H1 (cell line): ENCODE measurements around the gene SERTAD2. TPM values are rescaled to one million over a fixed set of nuclear protein-coding genes. Genes with fewer than 3 reads are reported as not detected.

Experiments
- CTCF ChIA-PET: fragments of 300-600 bp; sonication (Branson Sonifier 250); formaldehyde crosslinking; loops from one replicate; lab custom pipeline; 2021; ENCODE audit not compliant: partially characterized antibody; lab: Charles Lee
- POLR2A ChIA-PET: fragments of 300-600 bp; sonication (Branson Sonifier 250); formaldehyde crosslinking; loops from one replicate; lab custom pipeline; 2021; ENCODE audit warnings: inconsistent platforms; ENCODE audit not compliant: partially characterized antibody; lab: Charles Lee
- DNase-seq, 2 experiments: peaks; one replicate each; pipeline versions ENCODE4 v3.0.0 to v3.0.0-alpha.2; 2010 to 2022; ENCODE audit warnings: low spot score in 2 of 2, low read depth in 1 of 2, mixed read lengths in 1 of 2
- FAIRE-seq: peaks from 2 replicates; lab custom pipeline; 2011; peaks lifted over from hg19 to GRCh38; lab: Jason Lieb, UNC
- H2AFZ ChIP-seq: 2 replicates; pipeline ENCODE4 v1.8.1; 2012; ENCODE audit warnings: low read length, inconsistent platforms
- H2AK5ac ChIP-seq: 2 replicates; pipeline ENCODE4 v1.6.1; 2013; ENCODE audit warnings: low read depth, low read length
- H2BK120ac ChIP-seq: replicated peaks from 2 replicates; pipeline ENCODE3; 2013; ENCODE audit warnings: low read depth, low read length, inconsistent platforms
- H2BK12ac ChIP-seq: 2 replicates; pipeline ENCODE4 v1.6.1; 2013; ENCODE audit warnings: low read depth, low read length
- H2BK15ac ChIP-seq: 2 replicates; pipeline ENCODE4 v1.6.1; 2013; ENCODE audit warnings: low read length
- H2BK20ac ChIP-seq: 2 replicates; pipeline ENCODE4 v1.6.1; 2013; ENCODE audit warnings: low read length
- H2BK5ac ChIP-seq: 2 replicates; pipeline ENCODE4 v1.6.1; 2013; ENCODE audit warnings: low read depth, low read length
- H3K14ac ChIP-seq: 2 replicates; pipeline ENCODE4 v1.6.1; 2013; ENCODE audit warnings: inconsistent platforms; ENCODE audit not compliant: insufficient read length
- H3K18ac ChIP-seq: 2 replicates; pipeline ENCODE4 v1.6.1; 2013; ENCODE audit warnings: low read length; ENCODE audit errors: extremely low read depth
- H3K23ac ChIP-seq: 2 replicates; pipeline ENCODE4 v1.6.1; 2013; ENCODE audit warnings: inconsistent platforms; ENCODE audit not compliant: insufficient read length
- H3K23me2 ChIP-seq: 2 replicates; pipeline ENCODE4 v1.6.1; 2013; ENCODE audit warnings: low read depth, low read length
- H3K27ac ChIP-seq: 2 replicates; pipeline ENCODE4 v1.6.1; 2011; ENCODE audit warnings: low read depth, low read length, inconsistent platforms
- H3K27me3 ChIP-seq, 4 experiments: replicated peaks in 1 of 4; 1 replicate in 1 of 4; 2 replicates in 3 of 4; pipeline versions ENCODE4 v1.6.1 to v1.8.1; 2011 to 2013; ENCODE audit warnings: low read length in 3 of 4, mild to moderate bottlenecking in 3 of 4, inconsistent platforms in 2 of 4, mixed read lengths in 2 of 4, moderate library complexity in 1 of 4; ENCODE audit not compliant: control insufficient read depth in 3 of 4, insufficient read depth in 3 of 4; ENCODE audit errors: extremely low read depth in 1 of 4
- H3K36me3 ChIP-seq, 4 experiments: 2 replicates each; pipeline versions ENCODE4 v1.6.1 to v1.8.1; 2011 to 2013; ENCODE audit warnings: mild to moderate bottlenecking in 4 of 4, low read length in 3 of 4, moderate library complexity in 2 of 4, control low read depth in 1 of 4, inconsistent platforms in 1 of 4; ENCODE audit not compliant: insufficient read depth in 4 of 4, control insufficient read depth in 2 of 4
- H3K4ac ChIP-seq: replicated peaks from 2 replicates; pipeline ENCODE3; 2013; ENCODE audit warnings: low read length, low read depth, mixed read lengths, inconsistent platforms; ENCODE audit not compliant: insufficient read length
- H3K4me1 ChIP-seq, 4 experiments: replicated peaks in 1 of 4; 1 replicate in 1 of 4; 2 replicates in 3 of 4; pipeline versions ENCODE4 v1.6.1 to v1.8.1; 2011 to 2013; ENCODE audit warnings: low read length in 3 of 4, inconsistent platforms in 2 of 4, mixed read lengths in 1 of 4; ENCODE audit not compliant: insufficient read depth in 4 of 4, control insufficient read depth in 3 of 4
- H3K4me2 ChIP-seq, 2 experiments: 2 replicates each; pipeline versions ENCODE4 v1.6.1 to v1.8.1; 2011 to 2013; ENCODE audit warnings: low read depth in 2 of 2, low read length in 2 of 2, control low read depth in 1 of 2, inconsistent platforms in 1 of 2, mild to moderate bottlenecking in 1 of 2; ENCODE audit not compliant: insufficient read depth in 1 of 2
- H3K4me3 ChIP-seq, 4 experiments: fragments of 200-600, 300-600 bp in 1 of 4; sonication (generic), shearing (Covaris generic), sonication (Bioruptor Twin) in 1 of 4; 2 replicates each; pipeline versions ENCODE4 v1.5.1 to v1.8.1; 2011 to 2016; ENCODE audit warnings: low read length in 4 of 4, low read depth in 3 of 4, control low read depth in 2 of 4, inconsistent platforms in 2 of 4, mild to moderate bottlenecking in 2 of 4, mixed read lengths in 1 of 4, moderate library complexity in 1 of 4; ENCODE audit not compliant: insufficient read depth in 2 of 4; ENCODE audit errors: extremely low read depth in 1 of 4
- H3K56ac ChIP-seq: replicated peaks from 2 replicates; pipeline ENCODE3; 2013; ENCODE audit warnings: low read depth, mild to moderate bottlenecking, mixed read lengths, low read length, inconsistent platforms; ENCODE audit not compliant: insufficient read length
- H3K79me1 ChIP-seq: 2 replicates; pipeline ENCODE4 v1.6.1; 2013; ENCODE audit warnings: low read depth, low read length, control low read depth
- H3K79me2 ChIP-seq, 2 experiments: 2 replicates each; pipeline versions ENCODE4 v1.6.1 to v1.8.1; 2012 to 2013; ENCODE audit warnings: low read length in 2 of 2, mild to moderate bottlenecking in 2 of 2, inconsistent platforms in 1 of 2; ENCODE audit not compliant: insufficient read depth in 2 of 2, control insufficient read depth in 1 of 2
- H3K9ac ChIP-seq, 4 experiments: replicated peaks in 1 of 4; 1 replicate in 1 of 4; 2 replicates in 3 of 4; pipeline versions ENCODE4 v1.6.1 to v1.8.1; 2011 to 2013; ENCODE audit warnings: low read depth in 3 of 4, low read length in 3 of 4, control low read depth in 2 of 4, mild to moderate bottlenecking in 2 of 4, moderate library complexity in 2 of 4, inconsistent platforms in 1 of 4; ENCODE audit errors: extremely low read depth in 1 of 4
- H3K9me3 ChIP-seq, 2 experiments: 2 replicates each; pipeline versions ENCODE4 v1.6.1 to v1.8.1; 2012 to 2013; ENCODE audit warnings: mild to moderate bottlenecking in 2 of 2, moderate library complexity in 2 of 2, control low read depth in 1 of 2, inconsistent platforms in 1 of 2, low read depth in 1 of 2, low read length in 1 of 2, mixed read lengths in 1 of 2; ENCODE audit not compliant: insufficient read depth in 2 of 2
- H4K20me1 ChIP-seq, 2 experiments: replicated peaks in 1 of 2; 2 replicates each; pipeline versions ENCODE3 to v1.8.1; 2011 to 2013; ENCODE audit warnings: inconsistent platforms in 2 of 2, low read length in 2 of 2, mild to moderate bottlenecking in 1 of 2; ENCODE audit not compliant: insufficient read depth in 2 of 2, control insufficient read depth in 1 of 2
- H4K5ac ChIP-seq: 2 replicates; pipeline ENCODE4 v1.6.1; 2013; ENCODE audit warnings: low read length, low read depth, mixed read lengths, inconsistent platforms; ENCODE audit not compliant: insufficient read length
- H4K8ac ChIP-seq: 2 replicates; pipeline ENCODE4 v1.8.0; 2013; ENCODE audit warnings: mild to moderate bottlenecking, moderate library complexity, low read length, inconsistent platforms; ENCODE audit not compliant: insufficient read depth; ENCODE audit errors: extremely low read depth
- H4K91ac ChIP-seq: replicated peaks from 2 replicates; pipeline ENCODE3; 2013; ENCODE audit warnings: low read length, mixed read lengths, inconsistent platforms; ENCODE audit not compliant: insufficient read length
- BACH1 ChIP-seq: IDR thresholded peaks from 2 replicates; pipeline ENCODE4 v1.6.1; 2012; ENCODE audit warnings: low read length, improper control_type of control experiment
- FOSL1 ChIP-seq: IDR thresholded peaks from 2 replicates; pipeline ENCODE4 v1.6.1; 2011; ENCODE audit warnings: mild to moderate bottlenecking, low read depth, low read length, moderate library complexity; ENCODE audit not compliant: insufficient read depth
- RXRA ChIP-seq: IDR thresholded peaks from 2 replicates; pipeline ENCODE4 v1.6.1; 2011; ENCODE audit warnings: low read depth, mild to moderate bottlenecking, low read length, moderate library complexity; ENCODE audit not compliant: insufficient read depth
- WGBS, 2 experiments: shearing (Covaris generic) in 1 of 2; methylation state at CpG; one replicate each; pipeline versions ENCODE4 v1.1.6 to v1.1.7; 2013 to 2015; ENCODE audit warnings: low lambda C conversion rate in 2 of 2, mixed read lengths in 2 of 2, inconsistent platforms in 1 of 2, low coverage in 1 of 2, missing lambda C conversion rate in 1 of 2; ENCODE audit not compliant: insufficient replicate concordance in 2 of 2, insufficient coverage in 1 of 2, insufficient read length in 1 of 2; ENCODE audit errors: extremely low coverage in 1 of 2, missing lambda C conversion rate in 1 of 2; 5-methylcytosine and 5-hydroxymethylcytosine counted together
- polyA plus RNA-seq, 7 experiments: library from polyadenylated mRNA; depleted of rRNA in 3 of 7; stranded (reverse) in 5 of 7; unstranded in 2 of 7; fragments of >200 nt in 5 of 7; fragments of 200-250 nt in 2 of 7; gene quantifications; 1 replicate in 5 of 7; 2 replicates in 1 of 7; 4 replicates in 1 of 7; pipeline versions ENCODE4 v1.2.1 to v1.2.3, GENCODE V29; 2011 to 2013; ENCODE audit warnings: missing spikeins in 2 of 7, mixed read lengths in 2 of 7
- total RNA-seq: library from RNA; stranded (reverse); fragmentation: NEBNext Ultra II Directional; extraction: Animal tissue kit (Norgen Biotek cat#: 25700); gene quantifications from 2 replicates; pipeline ENCODE4 v1.2.1, GENCODE V29; 2021

The SERTAD2 gene
- total and polyA plus RNA-seq, 2 of the 8 experiments (the other 6 are each of a cell fraction or from before 2014, with no cell fraction given) = 2.9 to 4.5 TPM

DNA sequence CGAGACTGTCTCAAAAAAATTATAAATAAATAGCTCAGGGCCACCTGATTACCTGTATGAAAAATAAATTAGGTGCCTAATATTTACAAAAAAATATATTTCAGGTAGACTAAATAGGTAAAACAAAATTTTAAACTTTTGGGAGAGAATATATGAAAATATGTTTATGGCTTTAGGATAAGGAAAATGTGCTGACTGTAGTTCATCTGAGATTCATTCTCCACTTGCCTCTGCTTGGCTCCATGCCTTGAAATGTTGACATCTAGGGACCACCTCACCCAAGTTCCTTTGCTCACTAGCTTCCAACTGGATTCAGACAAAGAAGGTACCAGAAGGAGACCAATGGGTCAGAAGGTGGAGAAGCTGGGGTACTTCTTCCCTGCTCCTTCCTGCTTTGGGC lies 9.7 kb upstream of the SERTAD2 start:
- Histone ChIP-seq H4K91ac (no peak overlapping the region), H2BK15ac (no peak overlapping the region), H3K4me2 (no peak overlapping the region), H3K9ac (no peak overlapping the region), H3K56ac (no peak overlapping the region), H2BK20ac (no peak overlapping the region), H3K27me3 (peaks cover 0 to 4% (median under 1%) of the 10 kb centered on the region in 4 experiments; a peak in 2 of 7 replicates), H4K20me1 (no peaks in the 10 kb centered on the region), H2AK5ac (no peak overlapping the region), H2AFZ (no peak overlapping the region), H3K79me2 (no peaks in the 10 kb centered on the region), H3K36me3 (no peaks in the 10 kb centered on the region), H4K8ac (no peak overlapping the region), H3K4ac (no peak overlapping the region), H3K18ac (no peak overlapping the region), H3K4me1 (peaks cover 0 to 8% (median 3%) of the 10 kb centered on the region in 4 experiments; a peak in 4 of 7 replicates), H3K14ac (no peak overlapping the region), H2BK12ac (no peak overlapping the region), H2BK120ac (no peak overlapping the region), H3K4me3 (no peak overlapping the region), H3K79me1 (no peaks in the 10 kb centered on the region), H3K9me3 (no peaks in the 10 kb centered on the region), H3K23ac (no peak overlapping the region), H4K5ac (no peak overlapping the region), H2BK5ac (no peak overlapping the region), H3K27ac (no peak overlapping the region), H3K23me2 (no peaks in the 10 kb centered on the region)
- ChIA-PET POLR2A (interaction anchor here (1.2 to 3.6 kb wide), 2 partner anchors 9 to 64 kb away, joined by 3 to 21 read pairs; partner anchors contain the start of gene SERTAD2), CTCF (interaction anchor here (0.7 to 1.3 kb wide), 4 partner anchors 10 to 64 kb away, joined by 3 to 7 read pairs (median 4); partner anchors contain the start of gene SERTAD2)
- no peak for TF ChIP-seq RXRA
- no peak for TF ChIP-seq BACH1
- no peak for TF ChIP-seq FOSL1
- no peak for DNase-seq
- FAIRE-seq = no peak
- WGBS, 2 experiments = 95% methylated on average over 1 of the region's 1 CpG; no CpG with 5 or more reads in 1 of the 2 experiments
